Activated CD8-positive, alpha-beta T cell treated with anti-CD3 and anti-CD28 coated beads for 36 hours (primary cell): ENCODE data around the gene KDM6A. TPM values are rescaled to one million over a fixed set of nuclear protein-coding genes. Genes with fewer than 3 reads are reported as not detected.

Experiments
- ATAC-seq: fragments of 200-7000 bp; cut with Tn5 transposase; one replicate; pipeline ENCODE4 v1.10.0; 2021; ENCODE audit warnings: mild to moderate bottlenecking, moderate library complexity
- CTCF ChIA-PET: fragments of 350-600 bp; sonication (Branson Sonifier 250); formaldehyde crosslinking; loops from one replicate; lab custom pipeline; 2021; ENCODE audit warnings: antibody characterized with exemption; lab: Charles Lee
- POLR2A ChIA-PET: fragments of 350-600 bp; sonication (Branson Sonifier 250); formaldehyde crosslinking; loops from one replicate; lab custom pipeline; 2021; ENCODE audit warnings: antibody characterized with exemption; lab: Charles Lee
- DNase-seq: peaks from one replicate; pipeline ENCODE4 v3.0.0-alpha.2; 2020
- H3K27ac Mint-ChIP-seq: one replicate; pipeline ENCODE4 v1.8.0; 2021; ENCODE audit warnings: mild to moderate bottlenecking, mixed read lengths
- H3K27me3 Mint-ChIP-seq: one replicate; pipeline ENCODE4 v1.8.0; 2021; ENCODE audit warnings: mixed read lengths
- H3K36me3 Mint-ChIP-seq: one replicate; pipeline ENCODE4 v1.8.0; 2021; ENCODE audit warnings: low read depth, mixed read lengths
- H3K4me1 Mint-ChIP-seq: one replicate; pipeline ENCODE4 v1.8.0; 2021; ENCODE audit warnings: low read depth, mixed read lengths
- H3K4me3 Mint-ChIP-seq: one replicate; pipeline ENCODE4 v1.8.0; 2021; ENCODE audit warnings: mild to moderate bottlenecking, moderate library complexity, mixed read lengths
- H3K9me3 Mint-ChIP-seq: one replicate; pipeline ENCODE4 v1.8.0; 2021; ENCODE audit warnings: mixed read lengths
- CTCF ChIP-seq: fragments of 200-600 bp; IDR thresholded peaks from one replicate; pipeline ENCODE4 v1.8.0; 2022; ENCODE audit warnings: antibody characterized with exemption, mild to moderate bottlenecking
- intact Hi-C: fragments of 100-400 bp; cut with micrococcal nuclease; formaldehyde crosslinking; loops from one replicate; pipeline ENCODE4 v1.10.0; 2022
- total RNA-seq, 2 experiments: library from RNA; stranded (reverse); gene quantifications; one replicate each; pipeline ENCODE4 v1.2.3, GENCODE V29; 2021

Gene KDM6A
- total RNA-seq, 2 experiments from 2014 or later = 18.9 to 21.1 TPM

GRCh38 chrX:44897539-44897938 is 24.6 kb downstream of the KDM6A start:
- DNase-seq (no peak), ATAC-seq (no peak)
- Mint-ChIP-seq H3K9me3 (peaks cover 7% of the 10 kb centered on the region), H3K4me1 (peaks cover 39% of the 10 kb centered on the region), H3K27me3 (no peaks in the 10 kb centered on the region), H3K27ac (peak overlapping the region; percentile 68), H3K4me3 (no peak overlapping the region), H3K36me3 (peaks cover 21% of the 10 kb centered on the region)
- POLR2A ChIA-PET = no interaction called here
- intact Hi-C loops = no loop called here
- no peak for TF ChIP-seq CTCF
- CTCF ChIA-PET = no interaction called here

GRCh38 chrX:44898411-44899221 is 25.6 kb downstream of the KDM6A start:
- Mint-ChIP-seq H3K27ac (peak overlapping the region; percentile 68), H3K4me1 (peaks cover 46% of the 10 kb centered on the region), H3K27me3 (no peaks in the 10 kb centered on the region), H3K9me3 (peaks cover 8% of the 10 kb centered on the region), H3K4me3 (peak overlapping the region; percentile 12), H3K36me3 (peaks cover 26% of the 10 kb centered on the region)
- TF ChIP-seq CTCF = no peak
- POLR2A ChIA-PET = interaction anchor here (0.5 to 1.4 kb wide), 3 partner anchors 11 to 151 kb away, joined by 3 to 4 read pairs (median 4); partner anchors contain the start of gene KDM6A
- CTCF ChIA-PET = interaction anchor here (1.6 kb wide), 1 partner anchor 10 kb away, joined by 4 read pairs; no protein-coding TSS in a partner anchor
- peak; percentile 62 for ATAC-seq
- intact Hi-C loops = no loop called here
- DNase-seq = peak; percentile 44

DNA sequence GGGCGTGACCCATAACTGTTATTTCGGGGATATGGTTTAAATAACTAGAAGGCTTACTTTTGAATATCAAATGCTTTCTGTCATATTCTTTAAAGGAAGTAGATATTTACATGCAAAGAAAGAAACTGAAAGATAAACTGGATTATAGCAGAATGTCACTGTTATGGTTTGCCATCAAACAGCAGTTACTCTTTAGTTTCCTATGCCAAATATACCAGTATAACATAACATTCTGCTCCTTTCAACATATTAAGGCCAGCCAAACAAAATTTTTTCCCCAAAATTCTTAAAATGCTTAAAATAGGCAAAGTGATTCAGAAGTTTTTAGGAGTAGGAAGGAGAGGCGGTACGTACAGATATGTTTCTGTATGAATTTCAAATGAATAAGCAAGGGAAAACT is 27.0 kb downstream of the KDM6A start:
- H3K36me3 Mint-ChIP-seq = peaks cover 31% of the 10 kb centered on the region
- peak overlapping the region; percentile 36 for H3K4me3 Mint-ChIP-seq
- POLR2A ChIA-PET = no interaction called here
- CTCF ChIA-PET = interaction anchor here (0.7 kb wide), 1 partner anchor 13 kb away, joined by 3 read pairs; no protein-coding TSS in a partner anchor
- DNase-seq (no peak), ATAC-seq (no peak)
- peaks cover 8% of the 10 kb centered on the region for H3K9me3 Mint-ChIP-seq
- H3K27ac Mint-ChIP-seq = peak overlapping the region; percentile 49
- peaks cover 58% of the 10 kb centered on the region for H3K4me1 Mint-ChIP-seq
- no peak for TF ChIP-seq CTCF
- H3K27me3 Mint-ChIP-seq = no peaks in the 10 kb centered on the region
- intact Hi-C loops = no loop called here

DNA sequence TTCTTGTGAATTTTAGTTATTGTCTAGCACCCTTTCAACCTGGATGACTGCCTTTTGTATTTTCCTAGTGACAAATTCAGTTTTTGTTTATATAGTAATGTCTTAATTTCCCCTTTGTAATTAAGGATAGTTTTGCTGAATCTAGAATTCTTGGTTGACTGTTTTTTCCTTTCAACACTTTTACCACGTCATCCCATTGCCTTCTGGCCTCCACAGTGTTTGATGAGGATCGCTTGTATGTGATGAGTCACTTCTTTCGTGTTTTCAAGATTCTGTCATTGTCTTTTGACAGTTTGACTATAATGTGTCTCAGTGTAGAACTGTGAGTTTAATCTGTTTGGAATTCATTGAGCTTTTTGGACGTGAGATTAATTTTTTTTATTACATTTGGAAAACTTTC is 30.1 kb downstream of the KDM6A start:
- no peaks in the 10 kb centered on the region for H3K27me3 Mint-ChIP-seq
- peaks cover 15% of the 10 kb centered on the region for H3K36me3 Mint-ChIP-seq
- H3K27ac Mint-ChIP-seq = peak overlapping the region; percentile 44
- no peak overlapping the region for H3K4me3 Mint-ChIP-seq
- ATAC-seq (peak; percentile 46), DNase-seq (peak; percentile 22)
- POLR2A ChIA-PET = interaction anchor here (0.6 kb wide), 1 partner anchor 124 kb away, joined by 3 read pairs; no protein-coding TSS in a partner anchor
- TF ChIP-seq CTCF = no peak
- CTCF ChIA-PET = no interaction called here
- peaks cover 8% of the 10 kb centered on the region for H3K9me3 Mint-ChIP-seq
- intact Hi-C loops = no loop called here
- peaks cover 69% of the 10 kb centered on the region for H3K4me1 Mint-ChIP-seq
